CD4-positive, alpha-beta T cell treated with Interleukin-12 subunit alpha and Interleukin-12 subunit beta, for 1 hour (primary cell): Measurements from ENCODE around the gene KCP.

ENCODE experiments used
- DNase-seq: peaks from one replicate; pipeline ENCODE4 v3.0.0-alpha.2; 2020

KCP gene

DNA sequence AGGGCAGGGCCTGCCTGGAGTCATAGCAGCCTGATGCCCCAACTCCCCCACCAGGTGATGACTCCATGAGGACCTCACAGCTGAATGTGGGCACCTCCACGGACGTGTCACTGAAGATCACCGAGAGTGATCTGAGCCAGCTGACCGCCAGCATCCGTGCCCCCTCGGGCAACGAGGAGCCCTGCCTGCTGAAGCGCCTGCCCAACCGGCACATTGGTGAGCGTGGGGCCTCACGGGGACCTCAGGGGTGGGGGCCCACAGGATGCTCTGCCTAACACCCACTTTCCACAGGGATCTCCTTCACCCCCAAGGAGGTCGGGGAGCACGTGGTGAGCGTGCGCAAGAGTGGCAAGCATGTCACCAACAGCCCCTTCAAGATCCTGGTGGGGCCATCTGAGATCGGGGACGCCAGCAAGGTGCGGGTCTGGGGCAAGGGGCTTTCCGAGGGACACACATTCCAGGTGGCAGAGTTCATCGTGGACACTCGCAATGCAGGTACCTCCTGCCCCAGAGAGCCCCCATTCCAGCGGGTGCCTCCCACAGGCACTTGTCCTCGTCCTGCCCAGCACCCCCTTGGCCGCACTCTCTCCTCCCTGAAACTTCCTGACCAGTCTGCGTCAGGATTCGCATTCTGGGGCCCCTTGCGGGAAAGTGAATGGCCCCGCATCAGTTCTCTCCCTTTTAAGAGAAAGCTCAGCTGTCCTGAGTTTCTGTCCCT lies 57.8 kb downstream of the KCP start:
- no peak for DNase-seq

DNA sequence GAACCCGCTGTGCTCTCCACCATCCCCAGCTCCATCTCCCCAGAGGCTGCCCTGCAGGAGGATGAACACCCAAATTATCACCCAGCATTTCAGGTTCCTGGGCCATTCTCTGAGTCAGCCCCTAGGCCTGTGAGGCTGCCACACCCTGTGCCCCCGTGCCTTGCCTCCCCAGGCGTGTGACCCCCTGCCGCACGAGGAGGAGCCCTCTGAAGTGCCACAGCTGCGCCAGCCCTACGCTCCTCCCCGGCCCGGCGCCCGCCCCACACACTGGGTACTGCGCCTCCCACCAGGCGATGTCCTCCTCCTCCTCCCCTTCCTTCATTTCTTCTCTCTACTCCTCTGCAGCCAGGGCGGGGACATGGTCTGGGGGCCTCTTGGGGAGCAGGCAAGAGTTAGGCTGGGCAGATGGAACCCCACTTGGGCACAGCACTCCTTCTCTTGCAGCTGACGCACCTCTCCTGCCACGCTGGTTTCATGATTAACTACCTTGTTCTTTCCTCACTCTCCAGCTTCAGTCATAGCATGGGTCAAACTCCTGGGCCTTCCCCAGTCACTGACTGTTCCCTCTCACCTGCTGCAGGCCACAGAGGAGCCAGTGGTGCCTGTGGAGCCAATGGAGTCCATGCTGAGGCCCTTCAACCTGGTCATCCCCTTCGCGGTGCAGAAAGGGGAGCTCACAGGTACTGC lies 60.6 kb downstream of the KCP start:
- no peak for DNase-seq

DNA sequence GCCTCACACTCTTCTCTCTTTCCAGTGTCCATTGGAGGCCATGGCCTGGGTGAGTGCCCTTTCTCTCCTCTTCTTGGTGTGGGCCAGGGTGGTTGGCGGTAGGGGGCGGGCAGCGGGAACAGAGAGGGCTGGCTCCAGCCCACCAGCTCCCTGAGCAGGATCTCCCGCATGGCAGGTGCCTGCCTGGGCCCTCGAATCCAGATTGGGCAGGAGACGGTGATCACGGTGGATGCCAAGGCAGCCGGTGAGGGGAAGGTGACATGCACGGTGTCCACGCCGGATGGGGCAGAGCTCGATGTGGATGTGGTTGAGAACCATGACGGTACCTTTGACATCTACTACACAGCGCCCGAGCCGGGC lies 61.4 kb downstream of the KCP start:
- no peak for DNase-seq

DNA sequence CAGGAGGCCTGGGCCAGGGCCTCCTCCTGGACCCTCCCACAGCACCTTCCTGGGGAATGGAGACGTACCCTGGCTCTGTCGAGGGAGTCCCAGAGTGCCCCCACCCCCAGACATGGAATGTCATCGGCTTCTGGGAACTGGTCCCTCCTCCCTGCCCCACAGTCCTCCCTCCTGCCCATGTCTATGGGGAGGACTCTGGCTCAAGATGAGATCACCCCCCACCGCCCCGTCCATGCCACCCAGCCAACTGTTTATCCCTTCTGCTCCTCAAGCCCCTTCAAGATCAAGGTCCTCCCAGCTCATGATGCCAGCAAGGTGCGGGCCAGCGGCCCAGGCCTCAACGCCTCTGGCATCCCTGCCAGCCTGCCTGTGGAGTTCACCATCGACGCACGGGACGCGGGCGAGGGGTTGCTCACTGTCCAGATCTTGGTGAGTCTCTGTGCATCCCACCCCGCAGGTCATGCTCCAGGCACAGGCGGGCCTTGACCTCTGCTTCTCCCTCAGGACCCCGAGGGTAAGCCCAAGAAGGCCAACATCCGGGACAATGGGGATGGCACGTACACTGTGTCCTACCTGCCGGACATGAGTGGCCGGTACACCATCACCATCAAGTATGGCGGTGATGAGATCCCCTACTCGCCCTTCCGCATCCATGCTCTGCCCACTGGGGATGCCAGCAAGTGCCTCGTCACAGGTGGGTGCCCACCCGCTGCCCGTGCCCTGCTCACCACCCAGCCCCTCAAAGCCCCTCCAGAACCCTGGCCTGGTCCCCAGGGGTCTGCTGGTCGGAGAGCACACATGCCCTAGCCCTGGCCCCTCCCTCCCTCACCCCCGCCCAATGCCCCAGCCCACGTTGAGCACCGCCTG lies 62.0 kb downstream of the KCP start:
- DNase-seq, result no peak

DNA sequence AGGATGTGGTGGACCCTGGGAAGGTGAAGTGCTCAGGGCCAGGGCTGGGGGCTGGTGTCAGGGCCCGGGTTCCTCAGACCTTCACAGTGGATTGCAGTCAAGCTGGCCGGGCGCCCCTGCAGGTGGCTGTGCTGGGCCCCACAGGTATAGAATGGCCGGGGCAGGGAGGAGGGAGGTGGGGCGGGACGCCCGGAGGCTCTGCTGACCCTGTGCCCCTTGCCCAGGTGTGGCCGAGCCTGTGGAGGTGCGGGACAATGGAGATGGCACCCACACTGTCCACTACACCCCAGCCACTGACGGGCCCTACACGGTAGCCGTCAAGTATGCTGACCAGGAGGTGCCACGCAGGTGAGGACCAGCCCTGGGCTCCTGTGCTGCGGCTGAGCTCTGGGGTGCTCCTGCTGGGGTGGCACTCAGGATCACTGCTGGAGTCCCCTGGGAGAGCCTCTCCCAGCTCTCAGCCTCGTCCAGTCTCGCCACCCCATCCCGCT lies 62.7 kb downstream of the KCP start:
- DNase-seq, result no peak

DNA sequence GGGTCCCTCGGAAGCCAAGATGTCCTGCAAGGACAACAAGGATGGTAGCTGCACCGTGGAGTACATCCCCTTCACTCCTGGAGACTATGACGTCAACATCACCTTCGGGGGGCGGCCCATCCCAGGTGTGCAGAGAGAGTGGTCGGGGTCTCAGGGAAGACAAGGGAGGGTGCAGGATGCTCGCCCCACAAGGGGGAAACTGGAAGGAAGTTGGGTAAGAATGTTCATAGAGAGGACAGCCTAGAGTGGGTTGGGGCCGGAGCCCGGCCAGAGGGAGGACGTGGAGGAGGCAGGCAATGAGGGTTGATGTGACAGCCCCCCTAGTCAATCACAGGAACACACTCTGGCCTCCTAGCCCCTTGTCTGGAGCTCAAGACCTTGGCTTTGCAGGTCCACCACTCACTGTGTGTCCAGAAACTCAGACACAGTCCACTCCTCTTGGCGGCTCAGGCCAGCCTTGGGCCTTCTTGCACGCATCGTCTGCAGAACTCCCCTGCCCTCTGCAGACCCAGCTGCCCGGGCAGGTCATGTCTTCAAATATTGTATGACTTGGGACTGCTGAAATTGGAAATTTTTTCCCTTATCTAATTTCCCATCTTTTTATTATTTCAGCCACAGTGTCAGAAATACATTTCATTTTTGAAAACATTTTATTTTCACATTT lies 63.6 kb downstream of the KCP start:
- no peak for DNase-seq

DNA sequence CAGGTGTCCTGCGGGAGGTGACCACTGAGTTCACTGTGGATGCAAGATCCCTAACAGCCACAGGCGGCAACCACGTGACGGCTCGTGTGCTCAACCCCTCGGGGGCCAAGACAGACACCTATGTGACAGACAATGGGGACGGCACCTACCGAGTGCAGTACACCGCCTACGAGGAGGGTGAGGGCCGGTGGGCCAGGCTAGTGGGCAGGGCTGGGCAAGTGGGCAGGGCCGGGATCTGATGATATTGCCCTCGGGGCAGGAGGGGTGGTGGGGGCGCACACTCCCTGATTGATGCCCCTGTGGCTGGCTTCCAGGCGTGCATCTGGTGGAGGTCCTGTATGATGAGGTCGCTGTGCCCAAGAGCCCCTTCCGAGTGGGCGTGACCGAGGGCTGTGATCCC lies 64.5 kb downstream of the KCP start:
- DNase-seq, result no peak

DNA sequence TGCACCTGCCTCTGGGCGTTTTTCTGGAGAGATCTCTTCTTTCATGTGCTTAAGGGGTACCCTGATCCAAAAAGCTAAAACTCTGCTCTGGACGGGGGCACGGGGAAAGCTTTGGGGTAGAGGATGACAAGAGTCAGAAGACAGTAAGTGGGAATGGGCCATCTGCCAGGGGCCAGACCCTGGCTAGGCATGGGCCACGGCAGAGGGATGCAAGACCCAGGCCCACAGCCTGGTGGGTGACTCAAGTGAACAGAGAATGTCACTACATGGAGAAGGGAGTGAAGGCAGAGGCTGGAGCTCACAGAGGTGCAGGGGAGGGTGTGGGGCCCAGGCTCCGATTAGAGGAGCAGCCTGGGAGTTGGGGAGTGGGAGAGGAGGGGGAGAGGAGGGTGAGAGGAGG lies 65.0 kb downstream of the KCP start:
- DNase-seq, result no peak

DNA sequence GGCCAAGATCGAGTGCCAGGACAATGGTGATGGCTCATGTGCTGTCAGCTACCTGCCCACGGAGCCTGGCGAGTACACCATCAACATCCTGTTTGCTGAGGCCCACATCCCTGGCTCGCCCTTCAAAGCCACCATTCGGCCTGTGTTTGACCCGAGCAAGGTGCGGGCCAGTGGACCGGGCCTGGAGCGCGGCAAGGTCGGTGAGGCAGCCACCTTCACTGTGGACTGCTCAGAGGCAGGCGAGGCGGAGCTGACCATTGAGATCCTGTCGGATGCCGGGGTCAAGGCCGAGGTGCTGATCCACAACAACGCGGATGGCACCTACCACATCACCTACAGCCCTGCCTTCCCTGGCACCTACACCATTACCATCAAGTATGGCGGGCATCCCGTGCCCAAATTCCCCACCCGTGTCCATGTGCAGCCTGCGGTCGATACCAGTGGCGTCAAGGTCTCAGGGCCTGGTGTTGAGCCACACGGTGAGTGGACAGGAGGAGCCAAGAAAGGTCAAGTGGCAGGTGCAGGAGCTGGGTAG lies 65.7 kb downstream of the KCP start:
- DNase-seq, result no peak

DNA sequence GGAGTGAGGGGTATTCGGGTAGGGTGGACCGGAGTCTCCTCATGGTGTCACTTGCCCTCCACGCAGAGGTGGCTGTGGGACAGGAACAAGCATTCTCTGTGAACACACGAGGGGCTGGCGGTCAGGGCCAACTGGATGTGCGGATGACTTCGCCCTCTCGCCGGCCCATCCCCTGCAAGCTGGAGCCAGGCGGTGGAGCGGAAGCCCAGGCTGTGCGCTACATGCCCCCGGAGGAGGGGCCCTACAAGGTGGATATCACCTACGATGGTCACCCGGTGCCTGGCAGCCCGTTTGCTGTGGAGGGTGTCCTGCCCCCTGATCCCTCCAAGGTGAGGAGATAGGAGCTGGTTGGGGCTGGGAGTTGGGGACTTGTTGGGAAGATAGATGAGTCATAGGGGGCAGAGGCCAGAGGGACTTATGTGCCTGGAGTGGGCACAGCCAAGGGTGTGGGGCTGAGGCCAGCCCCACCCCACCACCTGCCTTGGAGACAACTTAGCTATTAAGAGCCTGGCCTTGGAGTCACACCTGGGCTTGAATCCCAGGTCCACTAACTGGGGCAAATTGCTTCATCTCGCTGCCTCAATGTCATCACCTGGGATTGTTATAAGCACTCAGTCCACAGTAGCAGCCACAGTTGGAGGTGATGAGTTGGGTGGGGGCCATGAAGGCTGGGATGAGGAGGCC lies 66.4 kb downstream of the KCP start:
- no peak for DNase-seq

DNA sequence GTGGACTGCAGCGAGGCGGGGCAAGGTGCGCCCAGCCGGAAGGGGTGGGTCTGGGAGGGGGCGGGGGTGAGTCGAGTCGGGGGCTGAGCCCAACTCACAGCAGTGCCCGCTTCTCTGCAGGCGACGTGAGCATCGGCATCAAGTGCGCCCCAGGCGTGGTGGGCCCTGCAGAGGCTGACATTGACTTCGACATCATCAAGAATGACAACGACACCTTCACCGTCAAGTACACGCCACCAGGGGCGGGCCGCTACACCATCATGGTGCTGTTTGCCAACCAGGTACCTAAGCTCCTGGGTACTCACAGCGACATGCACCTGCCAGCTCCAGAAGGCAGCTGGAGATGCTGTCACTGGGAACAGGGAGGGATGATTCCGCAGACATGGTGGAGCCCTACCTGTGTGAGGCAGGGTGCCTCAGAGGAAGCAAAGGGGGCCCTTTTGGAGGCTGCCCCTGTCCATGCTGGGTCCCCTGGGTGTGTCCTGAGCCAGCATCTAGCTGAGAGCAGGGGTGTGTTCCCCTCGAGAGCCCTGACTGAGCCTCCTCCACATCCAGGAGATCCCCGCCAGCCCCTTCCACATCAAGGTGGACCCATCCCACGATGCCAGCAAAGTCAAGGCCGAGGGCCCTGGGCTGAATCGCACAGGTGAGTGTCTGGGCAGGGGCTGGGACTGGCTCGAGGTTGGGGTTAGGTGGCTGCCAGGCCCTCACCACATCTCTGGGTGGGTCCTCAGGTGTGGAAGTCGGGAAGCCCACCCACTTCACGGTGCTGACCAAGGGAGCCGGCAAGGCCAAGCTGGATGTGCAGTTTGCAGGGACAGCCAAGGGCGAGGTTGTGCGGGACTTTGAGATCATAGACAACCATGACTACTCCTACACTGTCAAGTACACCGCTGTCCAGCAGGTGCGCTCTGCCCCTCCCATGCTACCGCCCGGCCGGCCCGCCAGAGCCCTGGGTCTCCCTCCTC lies 67.6 kb downstream of the KCP start:
- DNase-seq, result no peak

DNA sequence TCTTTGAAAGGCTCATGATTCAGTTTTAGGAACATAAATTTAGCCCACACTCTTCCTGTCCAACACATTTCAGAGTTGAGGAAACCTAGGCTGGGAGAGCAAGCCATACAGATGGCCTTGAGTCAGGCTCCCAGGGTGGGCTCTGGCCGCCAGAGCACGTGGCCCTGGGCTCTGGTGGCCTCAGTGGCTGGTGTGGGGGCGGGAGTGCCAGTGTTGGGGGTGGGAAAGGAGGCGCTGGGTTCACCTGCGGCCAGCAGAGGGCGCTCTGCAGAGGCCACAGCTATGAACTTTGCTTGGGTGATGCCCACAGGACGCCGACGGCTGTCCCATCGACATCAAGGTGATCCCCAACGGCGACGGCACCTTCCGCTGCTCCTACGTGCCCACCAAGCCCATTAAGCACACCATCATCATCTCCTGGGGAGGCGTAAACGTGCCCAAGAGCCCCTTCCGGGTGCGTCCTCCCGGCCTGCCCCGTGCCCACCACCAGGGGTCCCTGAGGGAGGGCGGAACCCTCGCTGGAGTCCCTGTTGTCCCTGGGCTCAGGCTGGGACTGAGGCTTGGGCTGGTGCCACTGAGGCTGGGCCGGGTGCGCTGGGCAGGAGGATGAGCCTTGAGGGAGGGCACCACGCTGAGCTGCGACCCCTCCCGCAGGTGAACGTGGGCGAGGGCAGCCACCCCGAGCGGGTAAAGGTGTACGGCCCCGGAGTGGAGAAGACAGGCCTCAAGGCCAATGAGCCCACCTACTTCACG lies 68.4 kb downstream of the KCP start:
- DNase-seq, result peak; percentile 60

DNA sequence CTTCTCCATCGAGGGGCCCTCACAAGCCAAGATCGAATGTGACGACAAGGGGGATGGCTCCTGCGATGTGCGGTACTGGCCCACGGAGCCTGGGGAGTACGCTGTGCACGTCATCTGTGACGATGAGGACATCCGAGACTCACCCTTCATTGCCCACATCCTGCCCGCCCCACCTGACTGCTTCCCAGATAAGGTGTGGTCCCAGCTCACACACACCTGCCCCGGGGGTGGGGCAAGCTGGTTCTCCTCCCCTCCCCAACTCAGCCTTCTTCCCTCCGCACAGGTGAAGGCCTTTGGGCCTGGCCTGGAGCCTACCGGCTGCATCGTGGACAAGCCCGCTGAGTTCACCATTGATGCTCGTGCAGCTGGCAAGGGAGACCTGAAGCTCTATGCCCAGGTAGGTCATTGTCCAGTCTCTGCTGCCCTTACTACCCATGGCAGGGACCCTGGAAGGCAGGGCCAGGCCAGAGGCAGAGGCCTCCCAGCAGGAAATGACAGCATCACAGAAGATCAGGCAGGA lies 69.3 kb downstream of the KCP start:
- DNase-seq, result peak; percentile 19

DNA sequence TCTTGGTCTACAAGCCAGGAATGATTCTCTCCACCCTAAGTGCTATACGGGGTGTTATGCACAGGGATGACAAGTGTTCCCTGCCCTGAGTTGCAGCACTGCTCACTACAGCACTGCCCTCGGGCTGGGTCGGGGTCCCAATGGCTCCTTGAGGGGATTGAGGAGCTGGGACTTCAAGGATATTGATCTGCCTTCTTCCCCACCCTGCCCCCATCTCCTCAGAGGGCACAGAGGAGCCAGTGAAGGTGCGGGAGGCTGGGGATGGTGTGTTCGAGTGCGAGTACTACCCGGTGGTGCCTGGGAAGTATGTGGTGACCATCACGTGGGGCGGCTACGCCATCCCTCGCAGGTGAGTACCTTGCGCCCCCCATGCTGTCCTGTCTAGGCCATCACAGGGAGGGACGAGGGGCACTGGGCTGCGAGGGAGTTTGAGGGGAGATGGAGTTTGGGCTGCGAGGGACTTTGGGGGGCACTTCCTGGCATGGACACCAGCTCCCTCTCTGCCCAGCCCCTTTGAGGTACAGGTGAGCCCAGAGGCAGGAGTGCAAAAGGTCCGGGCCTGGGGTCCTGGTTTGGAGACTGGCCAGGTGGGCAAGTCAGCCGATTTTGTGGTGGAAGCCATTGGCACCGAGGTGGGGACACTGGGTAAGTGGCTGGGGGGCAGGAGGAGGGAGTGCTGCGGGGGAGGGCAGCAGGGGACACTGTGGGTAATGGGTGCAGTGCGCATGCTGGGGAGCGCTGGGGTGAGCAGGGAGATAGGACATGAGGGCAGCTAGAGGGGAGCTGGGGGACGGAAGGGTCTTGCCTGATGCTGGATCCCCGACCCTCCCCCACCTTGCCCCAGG lies 70.0 kb downstream of the KCP start:
- DNase-seq, result no peak

DNA sequence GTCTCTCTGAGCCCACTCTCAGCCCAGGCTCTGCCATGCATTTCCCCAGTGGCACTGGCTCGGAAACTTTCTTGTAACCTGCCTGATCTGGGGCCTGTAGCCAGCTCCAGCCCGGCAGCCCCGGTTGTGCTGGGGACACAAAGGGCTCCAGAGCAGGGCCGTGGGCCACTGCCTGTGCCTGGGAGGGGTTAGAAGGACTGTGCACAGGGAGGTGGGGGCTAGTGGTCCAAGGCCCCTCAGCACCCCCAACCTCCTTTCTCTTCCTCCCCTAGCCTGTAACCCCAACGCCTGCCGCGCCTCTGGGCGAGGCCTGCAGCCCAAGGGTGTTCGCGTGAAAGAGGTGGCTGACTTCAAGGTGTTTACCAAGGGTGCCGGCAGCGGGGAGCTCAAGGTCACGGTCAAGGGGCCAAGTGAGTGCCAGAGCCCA lies 70.7 kb downstream of the KCP start:
- no peak for DNase-seq

DNA sequence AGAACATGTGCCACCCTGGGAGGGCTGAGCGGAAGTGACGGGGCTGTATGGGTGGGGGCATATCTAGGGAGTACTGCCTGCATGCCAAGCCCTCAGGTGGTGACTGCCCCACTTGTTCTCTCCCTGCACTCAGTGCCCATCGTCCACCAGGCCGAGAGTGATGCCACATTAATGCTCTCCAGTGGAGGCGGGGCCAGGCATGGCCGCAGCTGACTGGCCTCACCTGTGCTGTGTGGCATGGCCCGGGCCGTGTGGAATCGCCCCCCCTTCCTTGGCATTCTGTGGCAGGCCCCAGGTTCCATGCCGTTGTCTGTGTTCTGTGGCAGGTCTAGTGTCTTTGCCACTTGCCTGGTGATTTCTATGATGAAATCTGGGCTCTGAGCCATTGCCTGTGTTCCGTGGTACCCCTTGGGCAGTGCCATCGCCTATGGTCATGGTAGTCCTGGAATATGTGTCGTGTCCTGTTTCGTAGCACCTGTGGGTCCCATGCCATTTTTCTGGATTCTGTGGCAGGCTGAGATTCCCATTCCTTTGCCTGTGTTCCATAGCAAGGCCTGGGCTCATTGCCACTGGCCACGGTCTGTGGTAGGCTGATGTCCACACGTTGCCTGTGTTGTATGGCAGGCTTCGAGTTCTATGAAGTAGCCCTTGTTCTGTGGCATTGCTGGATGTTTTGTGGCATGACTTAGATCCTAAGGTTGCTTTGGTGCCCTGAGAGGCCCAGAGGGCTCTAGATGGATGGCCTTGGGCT lies 71.4 kb downstream of the KCP start:
- no peak for DNase-seq

DNA sequence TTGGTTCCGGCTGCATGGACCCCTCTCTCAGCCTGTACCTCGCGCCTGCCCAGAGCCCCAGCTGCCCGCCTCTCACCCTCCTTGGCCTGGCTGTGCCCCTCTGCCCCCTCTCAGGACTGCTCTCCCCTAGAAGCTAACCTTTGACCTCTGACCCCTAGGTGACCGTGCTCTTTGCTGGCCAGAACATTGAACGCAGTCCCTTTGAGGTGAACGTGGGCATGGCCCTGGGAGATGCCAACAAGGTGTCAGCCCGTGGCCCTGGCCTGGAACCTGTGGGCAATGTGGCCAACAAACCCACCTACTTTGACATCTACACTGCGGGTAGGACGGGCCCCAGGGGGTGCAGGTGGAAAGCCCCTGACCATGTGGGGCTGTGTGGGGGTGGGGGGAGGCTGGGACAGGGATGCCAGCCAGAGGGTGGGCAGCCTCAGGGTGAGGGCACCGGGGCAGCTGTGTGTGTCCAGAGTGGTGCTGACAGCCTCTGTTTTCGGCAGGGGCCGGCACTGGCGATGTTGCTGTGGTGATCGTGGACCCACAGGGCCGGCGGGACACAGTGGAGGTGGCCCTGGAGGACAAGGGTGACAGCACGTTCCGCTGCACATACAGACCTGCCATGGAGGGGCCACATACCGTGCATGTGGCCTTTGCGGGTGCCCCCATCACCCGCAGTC lies 72.3 kb downstream of the KCP start:
- DNase-seq, result no peak

DNA sequence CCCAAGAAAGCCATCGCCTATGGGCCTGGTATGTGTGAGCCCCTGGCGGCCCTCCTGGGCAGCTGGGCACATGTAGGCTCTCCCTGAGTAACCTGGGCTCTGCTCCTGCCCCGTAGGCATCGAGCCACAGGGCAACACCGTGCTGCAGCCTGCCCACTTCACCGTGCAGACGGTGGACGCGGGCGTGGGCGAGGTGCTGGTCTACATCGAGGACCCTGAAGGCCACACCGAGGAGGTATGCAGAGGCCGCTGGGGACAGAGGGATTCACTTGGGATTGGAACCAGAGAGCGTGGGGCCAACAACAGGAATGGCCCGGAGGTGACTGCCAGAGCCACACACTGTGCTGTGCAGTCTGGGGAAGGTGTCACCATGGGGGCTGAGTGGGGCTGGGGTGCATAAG lies 73.0 kb downstream of the KCP start:
- DNase-seq, result no peak
